Peyer's patch (tissue), 4 donors: ENCODE measurements around the gene SPSB2. TPM values are rescaled to one million over a fixed set of nuclear protein-coding genes. Genes with fewer than 3 reads are reported as not detected.

ENCODE experiments used
- DNase-seq, 3 donors: peaks; one replicate each; pipeline ENCODE4 v3.0.0-alpha.2; 2017 to 2019
- H3K27ac ChIP-seq, 4 donors: fragments of 200-600 bp; sonication (generic); one replicate each; pipeline ENCODE4 v1.5.1; 2016 to 2019
- H3K27me3 ChIP-seq, 2 donors: fragments of 200-600 bp; sonication (generic); one replicate each; pipeline ENCODE4 v1.5.1; 2019
- H3K36me3 ChIP-seq, 3 donors: fragments of 200-600 bp; sonication (generic); one replicate each; pipeline ENCODE4 v1.5.1; 2016 to 2019
- H3K4me1 ChIP-seq, 4 donors: fragments of 200-600 bp; sonication (generic); one replicate each; pipeline ENCODE4 v1.5.1; 2016 to 2019
- H3K4me3 ChIP-seq, 4 donors: fragments of 200-600 bp; sonication (generic); 1 replicate in 3 of 4; 2 replicates in 1 of 4; pipeline ENCODE4 v1.5.1; 2016 to 2019; ENCODE audit warnings: mild to moderate bottlenecking in 1 of 4
- H3K9me3 ChIP-seq, 4 donors: fragments of 200-600 bp; sonication (generic); one replicate each; pipeline ENCODE4 v1.5.1; 2016 to 2019; ENCODE audit warnings: mild to moderate bottlenecking in 1 of 4
- POLR2A ChIP-seq, 2 donors: fragments of 450-650 bp; IDR thresholded peaks; one replicate each; pipeline ENCODE4 v1.5.1; 2017; ENCODE audit warnings: antibody characterized with exemption in 2 of 2, mild to moderate bottlenecking in 2 of 2, moderate library complexity in 2 of 2
- total RNA-seq, 4 donors: library from RNA; depleted of rRNA; stranded (reverse); fragments of >200 nt; gene quantifications; one replicate each; pipeline ENCODE4 v1.1.0, GENCODE V29; 2016
- TF ChIP-seq, protein P1 (sequence below), 6 experiments: fragments of 450-650 bp in 4 of 6; fragments of 200-600 bp in 2 of 6; sonication (generic) in 1 of 6; IDR thresholded peaks; one replicate each; pipeline ENCODE4 v1.5.1; 2017 to 2019; ENCODE audit warnings: antibody characterized with exemption in 6 of 6, mild to moderate bottlenecking in 3 of 6, moderate library complexity in 1 of 6

The SPSB2 gene
- total RNA-seq, 4 donors from 2014 or later: 4.1 to 12.3 (median 9.9) TPM

DNA sequence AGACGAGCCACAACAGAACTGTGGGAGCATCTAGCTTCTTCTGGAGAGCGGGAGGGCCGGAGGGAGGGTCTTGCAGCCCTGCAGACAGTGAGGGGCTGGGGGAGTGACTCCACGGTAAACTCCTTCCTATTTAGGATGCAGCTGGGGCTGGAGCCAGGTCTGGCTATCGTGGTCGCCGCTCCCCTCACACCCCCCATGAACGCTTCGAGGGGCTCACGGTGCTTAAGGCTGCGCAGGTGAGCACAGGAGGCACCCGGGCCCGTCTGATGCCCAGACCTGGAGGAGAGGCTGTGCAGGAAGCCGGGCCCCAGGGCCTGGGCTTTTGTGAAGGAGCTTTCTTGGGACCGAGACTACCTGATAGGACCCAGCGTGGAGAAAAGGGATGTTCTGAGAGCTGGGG is 36.3 kb downstream of the SPSB2 start:
- Histone ChIP-seq H3K9me3 (no peaks in the 10 kb centered on the region), H3K27ac (no peak overlapping the region), H3K4me1 (peaks cover 0 to 4% (median 0%) of the 10 kb centered on the region in 4 donors), H3K27me3 (no peaks in the 10 kb centered on the region), H3K4me3 (no peak overlapping the region), H3K36me3 (peaks cover 0 to 19% (median 0%) of the 10 kb centered on the region in 3 donors)
- TF ChIP-seq, protein P1, sequence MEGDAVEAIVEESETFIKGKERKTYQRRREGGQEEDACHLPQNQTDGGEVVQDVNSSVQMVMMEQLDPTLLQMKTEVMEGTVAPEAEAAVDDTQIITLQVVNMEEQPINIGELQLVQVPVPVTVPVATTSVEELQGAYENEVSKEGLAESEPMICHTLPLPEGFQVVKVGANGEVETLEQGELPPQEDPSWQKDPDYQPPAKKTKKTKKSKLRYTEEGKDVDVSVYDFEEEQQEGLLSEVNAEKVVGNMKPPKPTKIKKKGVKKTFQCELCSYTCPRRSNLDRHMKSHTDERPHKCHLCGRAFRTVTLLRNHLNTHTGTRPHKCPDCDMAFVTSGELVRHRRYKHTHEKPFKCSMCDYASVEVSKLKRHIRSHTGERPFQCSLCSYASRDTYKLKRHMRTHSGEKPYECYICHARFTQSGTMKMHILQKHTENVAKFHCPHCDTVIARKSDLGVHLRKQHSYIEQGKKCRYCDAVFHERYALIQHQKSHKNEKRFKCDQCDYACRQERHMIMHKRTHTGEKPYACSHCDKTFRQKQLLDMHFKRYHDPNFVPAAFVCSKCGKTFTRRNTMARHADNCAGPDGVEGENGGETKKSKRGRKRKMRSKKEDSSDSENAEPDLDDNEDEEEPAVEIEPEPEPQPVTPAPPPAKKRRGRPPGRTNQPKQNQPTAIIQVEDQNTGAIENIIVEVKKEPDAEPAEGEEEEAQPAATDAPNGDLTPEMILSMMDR (IDR thresholded peaks at IDR 0.05): no peak
- TF ChIP-seq POLR2A (IDR thresholded peaks at IDR 0.05): no peak
- no peak for DNase-seq

DNA sequence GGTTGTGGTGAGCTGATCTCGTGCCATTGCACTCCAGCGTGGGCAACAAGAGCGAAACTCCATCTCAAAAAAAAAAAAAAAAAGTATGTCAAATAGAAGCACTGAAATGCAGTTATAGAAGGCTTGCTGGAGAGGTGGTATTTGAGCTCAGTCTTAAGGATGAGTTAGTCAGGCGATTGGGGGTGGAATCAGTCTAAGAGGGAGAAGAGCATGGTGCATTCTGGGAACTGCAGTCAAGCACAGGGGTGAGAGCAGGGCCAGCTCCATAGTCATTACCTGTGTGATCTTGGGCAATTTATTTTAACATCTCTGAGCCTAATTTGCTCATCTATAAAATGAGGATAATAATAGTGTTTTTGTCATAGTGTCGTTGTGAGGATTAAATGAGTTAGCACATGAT is 38.2 kb downstream of the SPSB2 start:
- TF ChIP-seq, protein P1 (IDR thresholded peaks at IDR 0.05): no peak
- TF ChIP-seq POLR2A (IDR thresholded peaks at IDR 0.05): no peak
- no peak overlapping the region for H3K27ac ChIP-seq

DNA sequence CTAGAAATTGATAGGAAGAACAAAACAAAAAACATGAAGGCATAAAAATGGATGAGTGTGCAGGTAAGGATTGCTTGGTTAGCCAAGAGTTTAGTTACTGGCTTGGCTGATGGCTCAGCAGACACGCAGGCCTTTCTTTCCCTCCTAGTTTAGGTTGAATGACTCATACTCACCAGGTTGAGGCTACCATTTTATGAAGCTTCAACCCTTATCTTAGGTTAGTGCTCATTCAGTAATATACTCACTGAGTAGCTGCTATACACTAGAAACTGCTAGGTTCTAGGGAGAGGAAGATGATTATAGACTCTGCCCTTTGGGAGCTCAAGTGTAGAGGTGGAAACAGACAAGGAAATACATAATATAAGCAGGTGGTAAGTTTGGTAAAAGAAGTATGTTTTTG is 38.8 kb downstream of the SPSB2 start:
- H3K4me1 ChIP-seq: peaks cover 0 to 9% (median 2%) of the 10 kb centered on the region in 4 donors
- no peak overlapping the region for H3K27ac ChIP-seq
- H3K36me3 ChIP-seq: peaks cover 0 to 16% (median 0%) of the 10 kb centered on the region in 3 donors
- H3K27me3 ChIP-seq: no peaks in the 10 kb centered on the region
- no peaks in the 10 kb centered on the region for H3K9me3 ChIP-seq
- H3K4me3 ChIP-seq: no peak overlapping the region
- TF ChIP-seq, protein P1 (IDR thresholded peaks at IDR 0.05): no peak
- no peak for DNase-seq

More for the DNA sequence above, 38.2 kb downstream of the SPSB2 start:
- Histone ChIP-seq H3K36me3 (peaks cover 0 to 19% (median 0%) of the 10 kb centered on the region in 3 donors), H3K9me3 (no peaks in the 10 kb centered on the region), H3K4me3 (no peak overlapping the region), H3K4me1 (peaks cover 0 to 2% (median 0%) of the 10 kb centered on the region in 4 donors), H3K27me3 (no peaks in the 10 kb centered on the region)
- DNase-seq: no peak

DNA sequence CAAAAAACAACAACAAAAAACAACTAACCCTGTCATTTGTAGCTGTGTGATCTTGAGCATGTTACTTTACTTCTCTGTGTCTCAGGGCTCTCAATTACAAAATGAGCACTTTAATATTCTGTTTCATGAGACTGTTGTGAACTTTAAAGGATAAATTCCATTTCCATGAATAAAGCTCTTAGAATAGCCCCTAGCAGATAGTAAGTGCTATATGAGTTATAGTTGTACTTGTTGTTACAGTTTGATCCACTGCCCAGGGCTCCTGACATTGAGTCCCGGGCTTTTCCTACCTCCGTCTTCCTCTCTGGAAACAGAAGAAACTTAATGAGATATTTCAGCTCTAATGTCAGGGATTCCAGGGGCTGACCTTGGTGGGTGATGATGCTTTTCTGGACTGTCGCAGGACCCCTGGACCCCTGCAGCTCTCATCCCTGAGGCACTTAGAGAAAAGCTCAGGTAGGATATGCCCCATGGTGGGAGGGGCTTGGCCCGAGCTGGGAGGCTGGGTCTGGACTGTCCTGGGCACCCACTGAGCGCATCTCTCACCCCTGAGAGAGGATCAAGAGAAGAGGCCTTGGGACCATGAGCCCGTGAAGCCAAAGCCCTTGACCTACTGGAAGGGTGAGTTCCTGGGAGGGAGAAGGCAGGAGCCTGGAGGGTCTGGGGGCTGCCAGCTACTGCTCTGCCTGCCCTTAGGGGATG is 39.8 kb downstream of the SPSB2 start:
- no peaks in the 10 kb centered on the region for H3K9me3 ChIP-seq
- peaks cover 0 to 11% (median 5%) of the 10 kb centered on the region in 4 donors for H3K4me1 ChIP-seq
- H3K27ac ChIP-seq: no peak overlapping the region
- H3K27me3 ChIP-seq: no peaks in the 10 kb centered on the region
- H3K36me3 ChIP-seq: peaks cover 0 to 14% (median 0%) of the 10 kb centered on the region in 3 donors
- TF ChIP-seq, protein P1 (IDR thresholded peaks at IDR 0.05): no peak
- TF ChIP-seq POLR2A (IDR thresholded peaks at IDR 0.05): no peak
- DNase-seq: no peak
- H3K4me3 ChIP-seq: no peak overlapping the region

DNA sequence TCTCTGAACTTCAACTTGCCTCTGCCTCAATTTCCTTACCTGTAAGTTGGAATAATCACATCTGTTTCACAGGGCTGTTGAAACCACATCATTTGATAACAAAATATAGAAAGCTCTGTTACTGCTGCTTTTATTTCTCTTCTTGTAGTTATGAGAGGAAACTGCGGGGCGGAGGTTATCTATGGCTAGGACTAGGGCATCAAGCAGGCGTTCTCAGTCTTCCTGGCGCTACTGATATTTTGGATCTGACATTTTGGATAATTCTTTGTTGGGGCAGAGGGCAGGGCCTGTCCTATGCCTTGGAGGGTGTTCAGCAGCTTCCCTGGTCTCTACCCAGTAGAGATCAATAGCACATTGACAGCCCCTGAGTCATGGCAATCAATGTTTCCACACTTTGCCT is 41.0 kb downstream of the SPSB2 start:
- Histone ChIP-seq H3K36me3 (peaks cover 0 to 8% (median 0%) of the 10 kb centered on the region in 3 donors), H3K27me3 (no peaks in the 10 kb centered on the region), H3K4me3 (no peak overlapping the region), H3K9me3 (no peaks in the 10 kb centered on the region), H3K4me1 (peaks cover 0 to 19% (median 8%) of the 10 kb centered on the region in 4 donors), H3K27ac (no peak overlapping the region)
- DNase-seq: no peak
- TF ChIP-seq, protein P1 (IDR thresholded peaks at IDR 0.05): no peak
- TF ChIP-seq POLR2A (IDR thresholded peaks at IDR 0.05): no peak
